Measurements from ENCODE around the gene VTI1A.

Gene VTI1A

GRCh38 chr10:112525200-112525599 lies 78.2 kb downstream of the VTI1A start:
- POLR2A ChIA-PET: no interaction called here
- Histone ChIP-seq H3K27ac (ENCODE audit: extremely low read depth, low read depth, low read length) (no peak overlapping the region), H3K4me3 (ENCODE audit: low read depth, low read length) (no peak overlapping the region), H3K36me3 (ENCODE audit: control insufficient read depth in 2 of 2, insufficient read depth in 1 of 2, low read length in 2 of 2) (no peaks in the 10 kb centered on the region; a peak in 1 of 3 replicates), H3K9me3 (ENCODE audit: control insufficient read depth, insufficient read depth, low read depth, low read length) (no peaks in the 10 kb centered on the region), H3K4me1 (ENCODE audit: control insufficient read depth, insufficient read depth, low read length) (peaks cover 10% of the 10 kb centered on the region; the same call in 1 of the 2 replicates)
- CTCF ChIA-PET: interaction anchor here (0.5 kb wide), 1 partner anchor 860 kb away, joined by 3 read pairs; no protein-coding TSS in a partner anchor
- TF ChIP-seq BCL11A (tag by site-specific recombination; IDR thresholded peaks at IDR 0.05; ENCODE audit: low read depth) (no peak), KLF16 (tag by site-specific recombination; IDR thresholded peaks at IDR 0.05) (no peak), ZNF558 (tag by site-specific recombination; IDR thresholded peaks at IDR 0.05) (no peak), ZNF202 (tag by site-specific recombination; IDR thresholded peaks at IDR 0.05; ENCODE audit: borderline replicate concordance) (no peak), ZNF529 (tag by site-specific recombination; IDR thresholded peaks at IDR 0.05; ENCODE audit: insufficient replicate concordance) (no peak), ZNF514 (tag by site-specific recombination; IDR thresholded peaks at IDR 0.05) (no peak), ZNF837 (tag by site-specific recombination; IDR thresholded peaks at IDR 0.05) (no peak), ZNF26 (tag by site-specific recombination; IDR thresholded peaks at IDR 0.05) (no peak), KLF17 (tag by site-specific recombination; IDR thresholded peaks at IDR 0.05) (no peak), ZNF585B (tag by site-specific recombination; IDR thresholded peaks at IDR 0.05) (no peak)
- TF ChIP-seq, protein P1, sequence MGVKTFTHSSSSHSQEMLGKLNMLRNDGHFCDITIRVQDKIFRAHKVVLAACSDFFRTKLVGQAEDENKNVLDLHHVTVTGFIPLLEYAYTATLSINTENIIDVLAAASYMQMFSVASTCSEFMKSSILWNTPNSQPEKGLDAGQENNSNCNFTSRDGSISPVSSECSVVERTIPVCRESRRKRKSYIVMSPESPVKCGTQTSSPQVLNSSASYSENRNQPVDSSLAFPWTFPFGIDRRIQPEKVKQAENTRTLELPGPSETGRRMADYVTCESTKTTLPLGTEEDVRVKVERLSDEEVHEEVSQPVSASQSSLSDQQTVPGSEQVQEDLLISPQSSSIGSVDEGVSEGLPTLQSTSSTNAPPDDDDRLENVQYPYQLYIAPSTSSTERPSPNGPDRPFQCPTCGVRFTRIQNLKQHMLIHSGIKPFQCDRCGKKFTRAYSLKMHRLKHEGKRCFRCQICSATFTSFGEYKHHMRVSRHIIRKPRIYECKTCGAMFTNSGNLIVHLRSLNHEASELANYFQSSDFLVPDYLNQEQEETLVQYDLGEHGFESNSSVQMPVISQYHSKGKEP (tag by site-specific recombination; IDR thresholded peaks at IDR 0.05): no peak

DNA sequence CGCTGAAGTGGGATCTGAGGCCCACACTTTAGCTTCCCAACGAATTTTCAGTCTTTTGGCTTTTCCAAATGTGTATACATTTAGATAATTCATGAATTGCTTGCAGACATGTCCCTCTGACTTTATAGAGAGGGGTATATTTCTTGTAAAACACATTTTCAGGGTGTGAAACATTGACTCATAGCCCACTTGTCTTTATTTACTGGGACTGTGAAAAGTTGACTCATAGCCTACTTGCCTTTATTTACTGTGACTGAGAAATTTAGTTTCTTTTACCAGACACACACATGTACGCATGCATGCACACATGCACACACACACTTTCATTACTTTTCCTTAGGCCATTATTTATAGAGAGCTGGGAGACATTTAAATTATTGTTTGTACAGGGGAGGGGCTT lies 79.1 kb downstream of the VTI1A start:
- no peaks in the 10 kb centered on the region for H3K9me3 ChIP-seq (ENCODE audit: control insufficient read depth, insufficient read depth, low read depth, low read length)
- peaks cover 8% of the 10 kb centered on the region; the same call in 1 of the 2 replicates for H3K4me1 ChIP-seq (ENCODE audit: control insufficient read depth, insufficient read depth, low read length)
- ChIA-PET CTCF (interaction anchor here (0.6 kb wide), 1 partner anchor 89 kb away, joined by 3 read pairs; no protein-coding TSS in a partner anchor), POLR2A (no interaction called here)
- no peaks in the 10 kb centered on the region; a peak in 1 of 3 replicates for H3K36me3 ChIP-seq (ENCODE audit: control insufficient read depth in 2 of 2, insufficient read depth in 1 of 2, low read length in 2 of 2)
- no peak overlapping the region for H3K4me3 ChIP-seq (ENCODE audit: low read depth, low read length)
- no peak overlapping the region for H3K27ac ChIP-seq (ENCODE audit: extremely low read depth, low read depth, low read length)
- no peak for TF ChIP-seq ZNF146 (tag by site-specific recombination; IDR thresholded peaks at IDR 0.05)
- TF ChIP-seq, protein P2, sequence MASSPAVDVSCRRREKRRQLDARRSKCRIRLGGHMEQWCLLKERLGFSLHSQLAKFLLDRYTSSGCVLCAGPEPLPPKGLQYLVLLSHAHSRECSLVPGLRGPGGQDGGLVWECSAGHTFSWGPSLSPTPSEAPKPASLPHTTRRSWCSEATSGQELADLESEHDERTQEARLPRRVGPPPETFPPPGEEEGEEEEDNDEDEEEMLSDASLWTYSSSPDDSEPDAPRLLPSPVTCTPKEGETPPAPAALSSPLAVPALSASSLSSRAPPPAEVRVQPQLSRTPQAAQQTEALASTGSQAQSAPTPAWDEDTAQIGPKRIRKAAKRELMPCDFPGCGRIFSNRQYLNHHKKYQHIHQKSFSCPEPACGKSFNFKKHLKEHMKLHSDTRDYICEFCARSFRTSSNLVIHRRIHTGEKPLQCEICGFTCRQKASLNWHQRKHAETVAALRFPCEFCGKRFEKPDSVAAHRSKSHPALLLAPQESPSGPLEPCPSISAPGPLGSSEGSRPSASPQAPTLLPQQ (tag by site-specific recombination; IDR thresholded peaks at IDR 0.05): no peak
- TF ChIP-seq PBX3 (CRISPR knock-in tag; IDR thresholded peaks at IDR 0.05): no peak
- no peak for TF ChIP-seq BCL11A (tag by site-specific recombination; IDR thresholded peaks at IDR 0.05; ENCODE audit: low read depth)
- TF ChIP-seq ZNF701 (tag by site-specific recombination; IDR thresholded peaks at IDR 0.05): no peak
- TF ChIP-seq, protein P3, sequence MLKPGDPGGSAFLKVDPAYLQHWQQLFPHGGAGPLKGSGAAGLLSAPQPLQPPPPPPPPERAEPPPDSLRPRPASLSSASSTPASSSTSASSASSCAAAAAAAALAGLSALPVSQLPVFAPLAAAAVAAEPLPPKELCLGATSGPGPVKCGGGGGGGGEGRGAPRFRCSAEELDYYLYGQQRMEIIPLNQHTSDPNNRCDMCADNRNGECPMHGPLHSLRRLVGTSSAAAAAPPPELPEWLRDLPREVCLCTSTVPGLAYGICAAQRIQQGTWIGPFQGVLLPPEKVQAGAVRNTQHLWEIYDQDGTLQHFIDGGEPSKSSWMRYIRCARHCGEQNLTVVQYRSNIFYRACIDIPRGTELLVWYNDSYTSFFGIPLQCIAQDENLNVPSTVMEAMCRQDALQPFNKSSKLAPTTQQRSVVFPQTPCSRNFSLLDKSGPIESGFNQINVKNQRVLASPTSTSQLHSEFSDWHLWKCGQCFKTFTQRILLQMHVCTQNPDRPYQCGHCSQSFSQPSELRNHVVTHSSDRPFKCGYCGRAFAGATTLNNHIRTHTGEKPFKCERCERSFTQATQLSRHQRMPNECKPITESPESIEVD (tag by site-specific recombination; IDR thresholded peaks at IDR 0.05): peak; percentile 70
- TF ChIP-seq, protein P4, sequence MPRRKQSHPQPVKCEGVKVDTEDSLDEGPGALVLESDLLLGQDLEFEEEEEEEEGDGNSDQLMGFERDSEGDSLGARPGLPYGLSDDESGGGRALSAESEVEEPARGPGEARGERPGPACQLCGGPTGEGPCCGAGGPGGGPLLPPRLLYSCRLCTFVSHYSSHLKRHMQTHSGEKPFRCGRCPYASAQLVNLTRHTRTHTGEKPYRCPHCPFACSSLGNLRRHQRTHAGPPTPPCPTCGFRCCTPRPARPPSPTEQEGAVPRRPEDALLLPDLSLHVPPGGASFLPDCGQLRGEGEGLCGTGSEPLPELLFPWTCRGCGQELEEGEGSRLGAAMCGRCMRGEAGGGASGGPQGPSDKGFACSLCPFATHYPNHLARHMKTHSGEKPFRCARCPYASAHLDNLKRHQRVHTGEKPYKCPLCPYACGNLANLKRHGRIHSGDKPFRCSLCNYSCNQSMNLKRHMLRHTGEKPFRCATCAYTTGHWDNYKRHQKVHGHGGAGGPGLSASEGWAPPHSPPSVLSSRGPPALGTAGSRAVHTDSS (tag by site-specific recombination; IDR thresholded peaks at IDR 0.05): no peak
- TF ChIP-seq, protein P5, sequence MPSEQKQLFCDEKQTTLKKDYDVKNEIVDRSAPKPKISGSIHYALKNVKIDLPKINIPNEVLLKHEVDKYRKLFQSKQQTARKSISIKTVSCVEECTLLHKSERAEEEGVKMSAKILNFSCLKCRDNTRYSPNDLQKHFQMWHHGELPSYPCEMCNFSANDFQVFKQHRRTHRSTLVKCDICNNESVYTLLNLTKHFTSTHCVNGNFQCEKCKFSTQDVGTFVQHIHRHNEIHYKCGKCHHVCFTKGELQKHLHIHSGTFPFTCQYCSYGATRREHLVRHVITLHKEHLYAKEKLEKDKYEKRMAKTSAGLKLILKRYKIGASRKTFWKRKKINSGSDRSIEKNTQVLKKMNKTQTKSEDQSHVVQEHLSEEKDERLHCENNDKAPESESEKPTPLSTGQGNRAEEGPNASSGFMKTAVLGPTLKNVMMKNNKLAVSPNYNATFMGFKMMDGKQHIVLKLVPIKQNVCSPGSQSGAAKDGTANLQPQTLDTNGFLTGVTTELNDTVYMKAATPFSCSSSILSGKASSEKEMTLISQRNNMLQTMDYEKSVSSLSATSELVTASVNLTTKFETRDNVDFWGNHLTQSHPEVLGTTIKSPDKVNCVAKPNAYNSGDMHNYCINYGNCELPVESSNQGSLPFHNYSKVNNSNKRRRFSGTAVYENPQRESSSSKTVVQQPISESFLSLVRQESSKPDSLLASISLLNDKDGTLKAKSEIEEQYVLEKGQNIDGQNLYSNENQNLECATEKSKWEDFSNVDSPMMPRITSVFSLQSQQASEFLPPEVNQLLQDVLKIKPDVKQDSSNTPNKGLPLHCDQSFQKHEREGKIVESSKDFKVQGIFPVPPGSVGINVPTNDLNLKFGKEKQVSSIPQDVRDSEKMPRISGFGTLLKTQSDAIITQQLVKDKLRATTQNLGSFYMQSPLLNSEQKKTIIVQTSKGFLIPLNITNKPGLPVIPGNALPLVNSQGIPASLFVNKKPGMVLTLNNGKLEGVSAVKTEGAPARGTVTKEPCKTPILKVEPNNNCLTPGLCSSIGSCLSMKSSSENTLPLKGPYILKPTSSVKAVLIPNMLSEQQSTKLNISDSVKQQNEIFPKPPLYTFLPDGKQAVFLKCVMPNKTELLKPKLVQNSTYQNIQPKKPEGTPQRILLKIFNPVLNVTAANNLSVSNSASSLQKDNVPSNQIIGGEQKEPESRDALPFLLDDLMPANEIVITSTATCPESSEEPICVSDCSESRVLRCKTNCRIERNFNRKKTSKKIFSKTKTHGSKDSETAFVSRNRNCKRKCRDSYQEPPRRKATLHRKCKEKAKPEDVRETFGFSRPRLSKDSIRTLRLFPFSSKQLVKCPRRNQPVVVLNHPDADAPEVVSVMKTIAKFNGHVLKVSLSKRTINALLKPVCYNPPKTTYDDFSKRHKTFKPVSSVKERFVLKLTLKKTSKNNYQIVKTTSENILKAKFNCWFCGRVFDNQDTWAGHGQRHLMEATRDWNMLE (tag by site-specific recombination; conservative IDR thresholded peaks at IDR 0.05; ENCODE audit: low read depth): no peak
- TF ChIP-seq ZNF544 (tag by site-specific recombination; IDR thresholded peaks at IDR 0.05): no peak
